PC-3 (cell line): ENCODE data around the gene DCAF4L1. TPM values are rescaled to one million over a fixed set of nuclear protein-coding genes. Genes with fewer than 3 reads are reported as not detected.

Source experiments
- ATAC-seq: fragments of 200-7000 bp; cut with Tn5 transposase; 2 replicates; pipeline ENCODE4 v1.9.1; 2020; ENCODE audit warnings: mild to moderate bottlenecking, moderate library complexity
- BruUV-seq: library from RNA; stranded (reverse); fragments of 400-500 nt; replicated peaks from 2 replicates; lab custom pipeline; 2021; lab: Mats Ljungman, UMichigan
- CTCF ChIA-PET: fragments of 300-600 bp; sonication (Branson Sonifier 250); formaldehyde crosslinking; loops from one replicate; lab custom pipeline; 2022; ENCODE audit warnings: antibody characterized with exemption; lab: Charles Lee
- POLR2A ChIA-PET: fragments of 300-600 bp; sonication (Branson Sonifier 250); formaldehyde crosslinking; loops from one replicate; lab custom pipeline; 2022; ENCODE audit warnings: antibody characterized with exemption; ENCODE audit not compliant: unreplicated experiment; lab: Charles Lee
- DNase-seq: peaks from one replicate; pipeline ENCODE4 v3.0.0-alpha.2; 2015
- H2AFZ ChIP-seq: fragments of 300-600 bp; sonication (generic); 2 replicates; pipeline ENCODE4 v1.6.0; 2016; ENCODE audit warnings: antibody characterized with exemption, low read length
- H3F3A ChIP-seq: fragments of 300-600 bp; sonication (generic); one replicate; pipeline ENCODE4 v1.6.0; 2017; ENCODE audit warnings: antibody characterized with exemption, low read length, control low read depth, mild to moderate bottlenecking; ENCODE audit not compliant: unreplicated experiment
- H3K27ac ChIP-seq: fragments of 300-600 bp; sonication (generic); 2 replicates; pipeline ENCODE4 v1.5.1; 2016; ENCODE audit warnings: mild to moderate bottlenecking, low read length
- H3K27me3 ChIP-seq: fragments of 300-600 bp; sonication (generic); 2 replicates; pipeline ENCODE4 v1.6.1; 2016; ENCODE audit warnings: low read length, mixed read lengths
- H3K36me3 ChIP-seq: fragments of 300-600 bp; sonication (generic); 2 replicates; pipeline ENCODE4 v1.6.1; 2016; ENCODE audit warnings: low read depth, mixed run types, low read length, mixed read lengths
- H3K4me1 ChIP-seq: fragments of 300-600 bp; sonication (generic); 2 replicates; pipeline ENCODE4 v1.5.1; 2016; ENCODE audit warnings: low read length; ENCODE audit not compliant: insufficient read depth
- H3K4me2 ChIP-seq: fragments of 300-600 bp; sonication (generic); 2 replicates; pipeline ENCODE4 v1.6.0; 2016; ENCODE audit warnings: low read length
- H3K4me3 ChIP-seq: fragments of 300-600 bp; sonication (generic); 2 replicates; pipeline ENCODE4 v1.5.1; 2016; ENCODE audit warnings: mild to moderate bottlenecking, low read length, mixed read lengths
- H3K79me2 ChIP-seq: fragments of 300-600 bp; sonication (generic); 2 replicates; pipeline ENCODE4 v1.6.1; 2017; ENCODE audit warnings: low read length, mixed read lengths
- H3K9ac ChIP-seq: fragments of 300-600 bp; sonication (generic); 2 replicates; pipeline ENCODE4 v1.6.0; 2016; ENCODE audit warnings: mild to moderate bottlenecking, low read length
- H3K9me2 ChIP-seq: fragments of 300-600 bp; sonication (generic); replicated peaks from 2 replicates; pipeline ENCODE4 v1.6.1; 2016; ENCODE audit warnings: mixed run types, low read length, mixed read lengths
- H3K9me3 ChIP-seq: fragments of 300-600 bp; sonication (generic); 2 replicates; pipeline ENCODE4 v1.6.1; 2016; ENCODE audit warnings: low read length, mixed read lengths
- H4K20me1 ChIP-seq: fragments of 300-600 bp; sonication (generic); 2 replicates; pipeline ENCODE4 v1.6.1; 2016; ENCODE audit warnings: low read length, mixed read lengths
- EZH2 ChIP-seq: fragments of 300-600 bp; sonication (generic); IDR thresholded peaks from one replicate; pipeline ENCODE4 v1.6.1; 2017; ENCODE audit warnings: antibody characterized with exemption, mild to moderate bottlenecking, low read length; ENCODE audit not compliant: unreplicated experiment
- EZH2phosphoT487 ChIP-seq: fragments of 300-600 bp; sonication (generic); IDR thresholded peaks from 2 replicates; pipeline ENCODE4 v1.6.1; 2018; ENCODE audit warnings: mild to moderate bottlenecking, antibody characterized with exemption, low read length, borderline replicate concordance
- intact Hi-C: fragments of 100-400 bp; cut with micrococcal nuclease; formaldehyde crosslinking; loops from 2 replicates; pipeline ENCODE4 v1.9.0; 2023
- total RNA-seq: library from RNA; depleted of rRNA; stranded (reverse); fragments of >200 nt; gene quantifications from 2 replicates; pipeline ENCODE4 v1.2.3, GENCODE V29; 2014
- TF ChIP-seq, protein P1 (sequence below): fragments of 300-600 bp; sonication (generic); conservative IDR thresholded peaks from 2 replicates; pipeline ENCODE4 v1.5.1; 2017; ENCODE audit warnings: antibody characterized with exemption, low read depth, mild to moderate bottlenecking, low read length

The DCAF4L1 gene
- total RNA-seq, 1 experiment from 2014 or later, result 0.22 TPM

DNA sequence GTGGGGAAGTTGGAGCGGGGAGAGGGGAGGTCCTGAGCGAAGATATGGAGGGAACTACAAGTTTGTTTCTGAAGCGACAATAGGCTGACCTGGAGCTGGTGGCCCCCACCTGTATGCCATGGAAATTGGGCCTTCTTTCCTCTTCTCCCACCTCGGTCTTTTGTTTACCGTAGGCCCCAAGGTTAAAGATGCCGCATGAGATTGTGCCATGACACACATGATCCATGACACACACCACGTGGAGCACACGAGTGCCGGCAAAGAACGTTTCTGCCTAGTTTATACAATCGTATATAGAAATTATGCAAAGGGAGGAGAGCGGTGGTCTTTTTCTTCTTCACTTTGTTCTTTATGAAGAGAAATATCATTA is 45.9 kb upstream of the DCAF4L1 start:
- TF ChIP-seq EZH2 (no peak), EZH2phosphoT487 (no peak)
- TF ChIP-seq, protein P1, sequence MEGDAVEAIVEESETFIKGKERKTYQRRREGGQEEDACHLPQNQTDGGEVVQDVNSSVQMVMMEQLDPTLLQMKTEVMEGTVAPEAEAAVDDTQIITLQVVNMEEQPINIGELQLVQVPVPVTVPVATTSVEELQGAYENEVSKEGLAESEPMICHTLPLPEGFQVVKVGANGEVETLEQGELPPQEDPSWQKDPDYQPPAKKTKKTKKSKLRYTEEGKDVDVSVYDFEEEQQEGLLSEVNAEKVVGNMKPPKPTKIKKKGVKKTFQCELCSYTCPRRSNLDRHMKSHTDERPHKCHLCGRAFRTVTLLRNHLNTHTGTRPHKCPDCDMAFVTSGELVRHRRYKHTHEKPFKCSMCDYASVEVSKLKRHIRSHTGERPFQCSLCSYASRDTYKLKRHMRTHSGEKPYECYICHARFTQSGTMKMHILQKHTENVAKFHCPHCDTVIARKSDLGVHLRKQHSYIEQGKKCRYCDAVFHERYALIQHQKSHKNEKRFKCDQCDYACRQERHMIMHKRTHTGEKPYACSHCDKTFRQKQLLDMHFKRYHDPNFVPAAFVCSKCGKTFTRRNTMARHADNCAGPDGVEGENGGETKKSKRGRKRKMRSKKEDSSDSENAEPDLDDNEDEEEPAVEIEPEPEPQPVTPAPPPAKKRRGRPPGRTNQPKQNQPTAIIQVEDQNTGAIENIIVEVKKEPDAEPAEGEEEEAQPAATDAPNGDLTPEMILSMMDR, result no peak
- Histone ChIP-seq H2AFZ (peak overlapping the region; percentile 81), H3K27me3 (no peaks in the 10 kb centered on the region), H3K9me3 (no peaks in the 10 kb centered on the region), H3K27ac (peak overlapping the region; percentile 79), H4K20me1 (peaks cover 17% of the 10 kb centered on the region; the same call in 1 of the 2 replicates), H3K9ac (peak overlapping the region; percentile 94), H3K36me3 (peaks cover 13% of the 10 kb centered on the region), H3K4me3 (peak overlapping the region; percentile 88), H3K79me2 (peaks cover 55% of the 10 kb centered on the region), H3K9me2 (no peaks in the 10 kb centered on the region), H3K4me1 (peaks cover 27% of the 10 kb centered on the region), H3K4me2 (peak overlapping the region; percentile 90), H3F3A (no peaks in the 10 kb centered on the region)
- peak; percentile 26 for DNase-seq
- BruUV-seq, result no TSS peak
- POLR2A ChIA-PET, result no interaction called here
- intact Hi-C loops, result loop anchor here (2.0 kb wide), 1 partner anchor 39 kb away; no protein-coding TSS in a partner anchor
- CTCF ChIA-PET, result no interaction called here
- ATAC-seq, result peak; percentile 20

GRCh38 chr4:41939016-41939626 is 42.4 kb upstream of the DCAF4L1 start:
- Histone ChIP-seq H3K36me3 (peaks cover 25% of the 10 kb centered on the region), H3K9me2 (no peaks in the 10 kb centered on the region), H2AFZ (no peak overlapping the region), H3K79me2 (peaks cover 77% of the 10 kb centered on the region), H3K4me1 (peaks cover 27% of the 10 kb centered on the region), H3K27me3 (no peaks in the 10 kb centered on the region), H3K27ac (no peak overlapping the region), H3K4me3 (no peak overlapping the region), H4K20me1 (peaks cover 17% of the 10 kb centered on the region; the same call in 1 of the 2 replicates), H3F3A (no peaks in the 10 kb centered on the region), H3K9me3 (no peaks in the 10 kb centered on the region), H3K9ac (no peak overlapping the region), H3K4me2 (no peak overlapping the region)
- BruUV-seq, result no TSS peak
- ATAC-seq (no peak), DNase-seq (peak; percentile 26)
- ChIA-PET POLR2A (no interaction called here), CTCF (no interaction called here)
- TF ChIP-seq EZH2, result no peak
- TF ChIP-seq EZH2phosphoT487, result no peak
- TF ChIP-seq, protein P1, result no peak
- intact Hi-C loops, result no loop called here

GRCh38 chr4:41940834-41941233 is 40.7 kb upstream of the DCAF4L1 start:
- no peak overlapping the region for H2AFZ ChIP-seq
- H3K9me2 ChIP-seq, result no peaks in the 10 kb centered on the region
- H3K9me3 ChIP-seq, result no peaks in the 10 kb centered on the region
- H3K27me3 ChIP-seq, result no peaks in the 10 kb centered on the region
- H3K4me3 ChIP-seq, result no peak overlapping the region
- H3F3A ChIP-seq, result no peaks in the 10 kb centered on the region
- no peak overlapping the region for H3K4me2 ChIP-seq
- CTCF ChIA-PET, result no interaction called here
- intact Hi-C loops, result no loop called here
- ATAC-seq, result peak; percentile 61
- H4K20me1 ChIP-seq, result peaks cover 17% of the 10 kb centered on the region; the same call in 1 of the 2 replicates
- peak; percentile 21 for DNase-seq
- BruUV-seq, result no TSS peak
- H3K4me1 ChIP-seq, result peaks cover 21% of the 10 kb centered on the region
- TF ChIP-seq EZH2, result no peak
- TF ChIP-seq EZH2phosphoT487, result no peak
- TF ChIP-seq, protein P1, result no peak
- peaks cover 73% of the 10 kb centered on the region for H3K79me2 ChIP-seq
- no peak overlapping the region for H3K27ac ChIP-seq
- H3K9ac ChIP-seq, result no peak overlapping the region
- POLR2A ChIA-PET, result interaction anchor here (0.6 kb wide), 1 partner anchor 36 kb away, joined by 3 read pairs; no protein-coding TSS in a partner anchor
- peaks cover 28% of the 10 kb centered on the region for H3K36me3 ChIP-seq
